SK-N-SH (cell line): ENCODE measurements around the gene EIF3D. TPM values are rescaled to one million over a fixed set of nuclear protein-coding genes. Genes with fewer than 3 reads are reported as not detected.

Source experiments
- CHD2 ChIP-seq: fragments of 150-350 bp; IDR thresholded peaks from 2 replicates; pipeline ENCODE4 v1.6.1; 2018; ENCODE audit warnings: low read length; ENCODE audit not compliant: partially characterized antibody
- EP300 ChIP-seq, 2 experiments: IDR thresholded peaks; 2 replicates each; pipeline versions ENCODE4 v1.4.0 to v1.6.1; 2012; ENCODE audit warnings: borderline replicate concordance in 1 of 2, low read depth in 1 of 2, low read length in 1 of 2
- FOSL2 ChIP-seq: IDR thresholded peaks from 2 replicates; pipeline ENCODE4 v1.4.0; 2012; ENCODE audit warnings: low read depth, mild to moderate bottlenecking, moderate library complexity, borderline replicate concordance
- FOXJ3 ChIP-seq: sonication (generic); formaldehyde crosslinking; IDR thresholded peaks from 2 replicates; pipeline ENCODE4 v1.5.1; 2020; ENCODE audit warnings: mild to moderate bottlenecking, missing genetic modification reagents
- FOXM1 ChIP-seq: IDR thresholded peaks from 2 replicates; pipeline ENCODE4 v1.4.0; 2012; ENCODE audit warnings: low read depth, mild to moderate bottlenecking
- GATA2 ChIP-seq: sonication (generic); formaldehyde crosslinking; IDR thresholded peaks from 2 replicates; pipeline ENCODE4 v1.5.0; 2020; ENCODE audit warnings: mild to moderate bottlenecking, missing genetic modification reagents
- MEF2A ChIP-seq: IDR thresholded peaks from 2 replicates; pipeline ENCODE4 v1.4.0; 2012; ENCODE audit warnings: low read depth, borderline replicate concordance
- MXI1 ChIP-seq: IDR thresholded peaks from 2 replicates; pipeline ENCODE4 v1.6.1; 2012; ENCODE audit warnings: mild to moderate bottlenecking, low read depth, low read length, improper control_type of control experiment
- PBX3 ChIP-seq: IDR thresholded peaks from 2 replicates; pipeline ENCODE4; 2012
- POLR2AphosphoS5 ChIP-seq: IDR thresholded peaks from 2 replicates; pipeline ENCODE4 v1.6.1; 2012; ENCODE audit warnings: low read depth, low read length
- RAD21 ChIP-seq: IDR thresholded peaks from 2 replicates; pipeline ENCODE4 v1.6.1; 2012; ENCODE audit warnings: mild to moderate bottlenecking, low read length
- RCOR1 ChIP-seq: fragments of 150-350 bp; IDR thresholded peaks from 2 replicates; pipeline ENCODE4 v1.6.1; 2017; ENCODE audit warnings: antibody characterized with exemption, low read length
- RFX5 ChIP-seq: IDR thresholded peaks from 2 replicates; pipeline ENCODE4 v1.6.1; 2012; ENCODE audit warnings: mild to moderate bottlenecking, improper control_type of control experiment, low read length
- RXRA ChIP-seq: IDR thresholded peaks from 2 replicates; pipeline ENCODE4 v1.4.0; 2012; ENCODE audit warnings: low read depth, mild to moderate bottlenecking, borderline replicate concordance
- SMC3 ChIP-seq: IDR thresholded peaks from 2 replicates; pipeline ENCODE4 v1.6.1; 2012; ENCODE audit warnings: low read depth, low read length, improper control_type of control experiment
- TAF1 ChIP-seq: IDR thresholded peaks from 2 replicates; pipeline ENCODE4 v1.6.1; 2012; ENCODE audit warnings: low read depth, mild to moderate bottlenecking, low read length, moderate library complexity, borderline replicate concordance
- TCF12 ChIP-seq: IDR thresholded peaks from 2 replicates; pipeline ENCODE4 v1.4.0; 2012
- TEAD4 ChIP-seq: IDR thresholded peaks from 2 replicates; pipeline ENCODE4 v1.4.0; 2012; ENCODE audit warnings: mild to moderate bottlenecking, borderline replicate concordance; ENCODE audit not compliant: insufficient read depth
- USF2 ChIP-seq: fragments of 150-350 bp; IDR thresholded peaks from 2 replicates; pipeline ENCODE4 v1.6.1; 2017; ENCODE audit warnings: antibody characterized with exemption, low read length, low read depth, borderline replicate concordance
- YY1 ChIP-seq: IDR thresholded peaks from 2 replicates; pipeline ENCODE4 v1.4.0; 2012; ENCODE audit warnings: low read depth, mild to moderate bottlenecking
- ZBTB33 ChIP-seq: IDR thresholded peaks from 2 replicates; pipeline ENCODE4 v1.4.0; 2012; ENCODE audit warnings: low read depth, borderline replicate concordance
- polyA plus RNA-seq, 3 experiments: library from polyadenylated mRNA; depleted of rRNA; stranded (reverse); fragments of >200 nt; gene quantifications; 2 replicates each; pipeline ENCODE4 v1.2.3, GENCODE V29; 2012

Gene EIF3D
- polyA plus RNA-seq, 1 of the 3 experiments (the other 2 are of a cell fraction), result 423 TPM

GRCh38 chr22:36541831-36542411 is 13.0 kb upstream of the EIF3D start (continued):
- TF ChIP-seq PBX3 (peak; percentile 80), TEAD4 (no peak), TAF1 (peak; percentile 6; the same call in 1 of the 2 replicates), FOSL2 (peak; percentile 89), FOXJ3 (CRISPR knock-in tag) (no peak), RAD21 (no peak), ZBTB33 (no peak), RXRA (peak; percentile 56; the same call in 1 of the 2 replicates), EP300 (IDR thresholded peaks at IDR 0.05; ENCODE audit: borderline replicate concordance in 1 of 2, low read depth in 1 of 2, low read length in 1 of 2) (peak in 1 of 2 experiments; percentile 81; a peak in 1 of 4 replicates), USF2 (no peak), RFX5 (no peak), CHD2 (no peak), SMC3 (no peak), POLR2AphosphoS5 (peak; percentile 59; the same call in 1 of the 2 replicates), MEF2A (no peak), FOXM1 (no peak), MXI1 (no peak), RCOR1 (no peak), GATA2 (CRISPR knock-in tag) (no peak), TCF12 (peak; percentile 91), YY1 (0 out of 2 replicates have a peak, but pooled peaks have one; percentile 78)
